Measurements from ENCODE around the gene YPEL4. TPM values are rescaled to one million over a fixed set of nuclear protein-coding genes. Genes with fewer than 3 reads are reported as not detected.

YPEL4 gene
- polyA plus RNA-seq, 3 donors = 1.2 to 1.9 (median 1.7) TPM

GRCh38 chr11:57596266-57596885 lies 53.3 kb downstream of the YPEL4 start:
- no peak for DNase-seq (ENCODE audit: low read depth in 3 of 3, low spot score in 2 of 3)

Other genes with a start within 250 kb of the YPEL4 start
- gene SLC43A3, start 222.8 kb downstream of the YPEL4 start, polyA plus RNA-seq (ENCODE audit: insufficient read length in 3 of 3) = 10 to 100 TPM; 19.3 to 25.6 (median 22.9) TPM
- 1 to 10 TPM; 1.4 to 3.0 (median 1.7) TPM for gene RTN4RL2, start 189.4 kb downstream of the YPEL4 start, polyA plus RNA-seq (ENCODE audit: insufficient read length in 3 of 3)
- 1 to 10 TPM; 5.0 to 6.1 (median 5.4) TPM for gene SLC43A1, start 134.2 kb downstream of the YPEL4 start, polyA plus RNA-seq (ENCODE audit: insufficient read length in 3 of 3)
- 10 to 100 TPM; 54.0 to 58.4 (median 58.3) TPM for gene TIMM10, start 119.2 kb downstream of the YPEL4 start, polyA plus RNA-seq (ENCODE audit: insufficient read length in 3 of 3)
- gene SMTNL1, start 112.3 kb downstream of the YPEL4 start, polyA plus RNA-seq (ENCODE audit: insufficient read length in 3 of 3) = under 1 TPM; 0.12 to 0.28 (median 0.23) TPM
- 10 to 100 TPM; 41.3 to 43.6 (median 43.4) TPM for gene UBE2L6, start 82.2 kb downstream of the YPEL4 start, polyA plus RNA-seq (ENCODE audit: insufficient read length in 3 of 3)
- 100 to 1,000 TPM; 139 to 172 (median 151) TPM for gene SERPING1, start 52.2 kb downstream of the YPEL4 start, polyA plus RNA-seq (ENCODE audit: insufficient read length in 3 of 3)
- gene CLP1, start 7.8 kb upstream of the YPEL4 start, polyA plus RNA-seq (ENCODE audit: insufficient read length in 3 of 3) = 10 to 100 TPM; 16.6 to 18.5 (median 18.4) TPM
- 10 to 100 TPM; 52.3 to 56.7 (median 52.8) TPM for gene ZDHHC5, start 18.2 kb upstream of the YPEL4 start, polyA plus RNA-seq (ENCODE audit: insufficient read length in 3 of 3)
- gene MED19, start 62.3 kb upstream of the YPEL4 start, polyA plus RNA-seq (ENCODE audit: insufficient read length in 3 of 3) = 10 to 100 TPM; 21.2 to 23.7 (median 22.9) TPM
- 100 to 1,000 TPM; 117 to 119 (median 118) TPM for gene TMX2, start 62.7 kb upstream of the YPEL4 start, polyA plus RNA-seq (ENCODE audit: insufficient read length in 3 of 3)
- gene SELENOH, start 91.6 kb upstream of the YPEL4 start, polyA plus RNA-seq (ENCODE audit: insufficient read length in 3 of 3) = 100 to 1,000 TPM in 2 of 3 donors, 10 to 100 TPM in 1; 99.4 to 124 (median 108) TPM
- under 1 TPM; 0.10 to 0.19 (median 0.15) TPM for gene BTBD18, start 101.9 kb upstream of the YPEL4 start, polyA plus RNA-seq (ENCODE audit: insufficient read length in 3 of 3)
- gene CTNND1, start 111.9 kb upstream of the YPEL4 start, polyA plus RNA-seq (ENCODE audit: insufficient read length in 3 of 3) = 100 to 1,000 TPM; 204 to 221 (median 210) TPM